Measurements from ENCODE around the gene PEPD.

GRCh38 chr19:33382006-33382405 is 139.6 kb downstream of the PEPD start:
- TF ChIP-seq, protein P1, sequence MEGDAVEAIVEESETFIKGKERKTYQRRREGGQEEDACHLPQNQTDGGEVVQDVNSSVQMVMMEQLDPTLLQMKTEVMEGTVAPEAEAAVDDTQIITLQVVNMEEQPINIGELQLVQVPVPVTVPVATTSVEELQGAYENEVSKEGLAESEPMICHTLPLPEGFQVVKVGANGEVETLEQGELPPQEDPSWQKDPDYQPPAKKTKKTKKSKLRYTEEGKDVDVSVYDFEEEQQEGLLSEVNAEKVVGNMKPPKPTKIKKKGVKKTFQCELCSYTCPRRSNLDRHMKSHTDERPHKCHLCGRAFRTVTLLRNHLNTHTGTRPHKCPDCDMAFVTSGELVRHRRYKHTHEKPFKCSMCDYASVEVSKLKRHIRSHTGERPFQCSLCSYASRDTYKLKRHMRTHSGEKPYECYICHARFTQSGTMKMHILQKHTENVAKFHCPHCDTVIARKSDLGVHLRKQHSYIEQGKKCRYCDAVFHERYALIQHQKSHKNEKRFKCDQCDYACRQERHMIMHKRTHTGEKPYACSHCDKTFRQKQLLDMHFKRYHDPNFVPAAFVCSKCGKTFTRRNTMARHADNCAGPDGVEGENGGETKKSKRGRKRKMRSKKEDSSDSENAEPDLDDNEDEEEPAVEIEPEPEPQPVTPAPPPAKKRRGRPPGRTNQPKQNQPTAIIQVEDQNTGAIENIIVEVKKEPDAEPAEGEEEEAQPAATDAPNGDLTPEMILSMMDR (IDR thresholded peaks at IDR 0.05; ENCODE audit: low read length): no peak
- no peak for TF ChIP-seq EZH2 (optimal IDR thresholded peaks at IDR 0.05; ENCODE audit: low read depth, low read length)
